Panc1 (cell line): ENCODE measurements around the gene EEF1A1.

Experiments used
- CTCF ChIP-seq: fragments of 450-650 bp; IDR thresholded peaks from 2 replicates; pipeline ENCODE4 v1.5.1; 2017; ENCODE audit warnings: mild to moderate bottlenecking
- POLR2AphosphoS5 ChIP-seq: IDR thresholded peaks from 2 replicates; pipeline ENCODE4 v1.6.1; 2012; ENCODE audit warnings: mild to moderate bottlenecking, low read depth, low read length, moderate library complexity
- SIN3A ChIP-seq: IDR thresholded peaks from 2 replicates; pipeline ENCODE4 v1.6.1; 2012; ENCODE audit warnings: low read depth, mild to moderate bottlenecking, low read length, moderate library complexity, borderline replicate concordance; ENCODE audit not compliant: insufficient read depth

DNA sequence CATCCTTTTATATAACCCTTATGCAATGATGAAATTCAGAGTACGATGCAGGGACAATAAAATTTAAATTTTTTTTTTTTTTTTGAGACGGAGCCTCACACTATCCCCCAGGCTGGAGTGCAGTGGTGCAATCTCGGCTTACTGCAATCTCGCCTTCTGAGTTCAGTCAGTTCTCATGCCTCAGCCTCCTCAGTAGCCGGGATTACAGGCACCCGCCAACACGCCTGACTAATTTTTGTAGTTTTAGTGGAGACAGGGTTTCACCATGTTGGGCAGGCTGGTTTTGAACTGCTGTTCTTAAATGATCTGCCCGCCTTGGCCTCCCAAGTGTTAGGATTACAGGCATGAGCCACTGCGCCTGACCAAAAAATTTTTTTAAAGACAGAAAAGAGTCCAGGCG is 44.1 kb downstream of the EEF1A1 start:
- TF ChIP-seq CTCF = no peak
- no peak for TF ChIP-seq POLR2AphosphoS5
- TF ChIP-seq SIN3A = no peak
